ENCODE results near the gene TMEM255A. TPM values are rescaled to one million over a fixed set of nuclear protein-coding genes. Genes with fewer than 3 reads are reported as not detected.

Gene TMEM255A
- total RNA-seq, 2 experiments from 2014 or later: not detected

DNA sequence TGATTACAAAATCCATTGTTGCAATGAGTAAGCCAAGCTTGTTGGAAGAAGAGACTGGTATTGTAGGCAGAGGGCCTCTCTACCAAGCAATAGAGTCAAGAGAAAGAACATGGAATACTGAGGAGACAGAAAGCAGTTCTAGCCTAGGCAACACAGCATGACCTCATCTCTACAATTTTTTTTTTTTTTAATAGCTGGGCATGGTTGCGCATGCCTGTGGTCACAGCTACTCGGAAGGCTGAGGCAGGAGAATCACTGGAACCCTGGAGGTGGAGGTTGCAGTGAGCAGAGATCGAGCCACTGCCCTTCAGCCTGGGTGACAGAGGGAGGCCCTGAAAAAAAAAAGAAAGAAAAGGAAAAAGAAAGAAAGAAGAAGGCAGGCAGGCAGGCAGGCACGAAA lies 72.3 kb downstream of the TMEM255A start:
- no peaks in the 10 kb centered on the region for H4K20me1 ChIP-seq (ENCODE audit: insufficient read depth, low read length)
- H3K27ac ChIP-seq (ENCODE audit: low read depth, low read length, poor library complexity, severe bottlenecking): no peak overlapping the region
- no peak overlapping the region for H3K4me3 ChIP-seq (ENCODE audit: low read depth, low read length, poor library complexity, severe bottlenecking)
- BruUV-seq (replicated peaks): no TSS peak
- H3K9me3 ChIP-seq (ENCODE audit: low read length): no peaks in the 10 kb centered on the region
- TF ChIP-seq, protein P1, sequence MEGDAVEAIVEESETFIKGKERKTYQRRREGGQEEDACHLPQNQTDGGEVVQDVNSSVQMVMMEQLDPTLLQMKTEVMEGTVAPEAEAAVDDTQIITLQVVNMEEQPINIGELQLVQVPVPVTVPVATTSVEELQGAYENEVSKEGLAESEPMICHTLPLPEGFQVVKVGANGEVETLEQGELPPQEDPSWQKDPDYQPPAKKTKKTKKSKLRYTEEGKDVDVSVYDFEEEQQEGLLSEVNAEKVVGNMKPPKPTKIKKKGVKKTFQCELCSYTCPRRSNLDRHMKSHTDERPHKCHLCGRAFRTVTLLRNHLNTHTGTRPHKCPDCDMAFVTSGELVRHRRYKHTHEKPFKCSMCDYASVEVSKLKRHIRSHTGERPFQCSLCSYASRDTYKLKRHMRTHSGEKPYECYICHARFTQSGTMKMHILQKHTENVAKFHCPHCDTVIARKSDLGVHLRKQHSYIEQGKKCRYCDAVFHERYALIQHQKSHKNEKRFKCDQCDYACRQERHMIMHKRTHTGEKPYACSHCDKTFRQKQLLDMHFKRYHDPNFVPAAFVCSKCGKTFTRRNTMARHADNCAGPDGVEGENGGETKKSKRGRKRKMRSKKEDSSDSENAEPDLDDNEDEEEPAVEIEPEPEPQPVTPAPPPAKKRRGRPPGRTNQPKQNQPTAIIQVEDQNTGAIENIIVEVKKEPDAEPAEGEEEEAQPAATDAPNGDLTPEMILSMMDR (conservative IDR thresholded peaks at IDR 0.05; ENCODE audit: low read length): no peak
- peaks cover 11% of the 10 kb centered on the region for H3K4me1 ChIP-seq (ENCODE audit: insufficient read depth, low read length, poor library complexity, severe bottlenecking)
- ChIA-PET CTCF (ENCODE audit: unreplicated experiment) (no interaction called here), POLR2A (no interaction called here)
- H2AFZ ChIP-seq (ENCODE audit: low read length): no peak overlapping the region
- peaks cover 14% of the 10 kb centered on the region; the same call in 1 of the 2 replicates for H3K79me2 ChIP-seq (ENCODE audit: insufficient read depth, low read depth, low read length)
- no peak for DNase-seq (ENCODE audit: low spot score)
- intact Hi-C loops (cut with micrococcal nuclease; ENCODE audit: unreplicated experiment): no loop called here
- H3K4me2 ChIP-seq (ENCODE audit: low read length): no peak overlapping the region
- no peaks in the 10 kb centered on the region for H3K9me2 ChIP-seq (ENCODE audit: insufficient read depth, low read length)
- H3K36me3 ChIP-seq (ENCODE audit: insufficient read depth, low read length): peaks cover 5% of the 10 kb centered on the region; the same call in 1 of the 2 replicates

DNA sequence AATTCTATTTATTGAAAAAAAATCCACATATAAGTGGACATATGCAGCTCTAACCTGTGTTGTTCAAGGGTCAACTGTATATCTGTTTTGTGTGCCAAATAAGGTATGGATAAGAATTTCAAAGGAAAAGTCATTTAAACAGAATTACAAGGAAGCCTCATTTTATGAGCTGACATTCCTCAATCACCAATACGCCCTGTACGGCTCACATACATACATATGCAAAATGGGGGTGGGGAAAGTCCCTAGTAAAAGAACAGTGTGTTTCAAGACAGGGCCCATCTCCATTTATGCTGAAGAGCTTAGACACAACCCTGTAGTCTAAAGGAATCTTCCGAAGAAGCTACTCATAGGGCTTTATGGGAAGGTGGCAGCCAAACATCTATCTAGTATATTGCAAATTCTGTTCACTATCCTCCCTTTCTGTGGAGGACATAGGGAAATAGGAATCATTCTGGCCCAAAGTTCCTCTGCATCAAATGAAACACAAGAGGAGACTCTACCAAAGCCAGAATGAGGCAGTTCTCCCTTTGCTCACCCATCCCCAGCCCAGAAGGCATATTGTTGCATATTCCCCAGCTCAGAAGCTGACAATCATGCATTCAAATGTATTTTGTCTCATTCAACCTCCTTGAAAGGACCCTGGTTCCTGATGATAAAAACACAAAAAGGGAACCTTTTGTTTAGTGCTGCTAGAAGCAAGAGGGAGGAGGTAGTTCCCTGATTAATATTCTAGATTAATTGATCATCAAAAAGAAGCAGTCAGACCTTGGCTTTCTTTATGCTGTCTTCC lies 74.4 kb downstream of the TMEM255A start:
- no peak for TF ChIP-seq EZH2phosphoT487 (IDR thresholded peaks at IDR 0.05; ENCODE audit: borderline replicate concordance, low read depth, low read length)
- TF ChIP-seq, protein P1 (conservative IDR thresholded peaks at IDR 0.05; ENCODE audit: low read length): no peak
- Histone ChIP-seq H3K9me3 (ENCODE audit: low read length) (no peaks in the 10 kb centered on the region), H3K79me2 (ENCODE audit: insufficient read depth, low read depth, low read length) (no peaks in the 10 kb centered on the region), H3K4me2 (ENCODE audit: low read length) (no peak overlapping the region), H3K4me3 (ENCODE audit: low read depth, low read length, poor library complexity, severe bottlenecking) (no peak overlapping the region), H3K36me3 (ENCODE audit: insufficient read depth, low read length) (peaks cover 5% of the 10 kb centered on the region; the same call in 1 of the 2 replicates), H2AFZ (ENCODE audit: low read length) (no peak overlapping the region), H3K27ac (ENCODE audit: low read depth, low read length, poor library complexity, severe bottlenecking) (no peak overlapping the region), H4K20me1 (ENCODE audit: insufficient read depth, low read length) (no peaks in the 10 kb centered on the region), H3K9me2 (ENCODE audit: insufficient read depth, low read length) (no peaks in the 10 kb centered on the region), H3K4me1 (ENCODE audit: insufficient read depth, low read length, poor library complexity, severe bottlenecking) (no peaks in the 10 kb centered on the region)
- no peak for DNase-seq (ENCODE audit: low spot score)
- intact Hi-C loops (cut with micrococcal nuclease; ENCODE audit: unreplicated experiment): no loop called here
- ChIA-PET CTCF (ENCODE audit: unreplicated experiment) (no interaction called here), POLR2A (no interaction called here)
- BruUV-seq (replicated peaks): no TSS peak

DNA sequence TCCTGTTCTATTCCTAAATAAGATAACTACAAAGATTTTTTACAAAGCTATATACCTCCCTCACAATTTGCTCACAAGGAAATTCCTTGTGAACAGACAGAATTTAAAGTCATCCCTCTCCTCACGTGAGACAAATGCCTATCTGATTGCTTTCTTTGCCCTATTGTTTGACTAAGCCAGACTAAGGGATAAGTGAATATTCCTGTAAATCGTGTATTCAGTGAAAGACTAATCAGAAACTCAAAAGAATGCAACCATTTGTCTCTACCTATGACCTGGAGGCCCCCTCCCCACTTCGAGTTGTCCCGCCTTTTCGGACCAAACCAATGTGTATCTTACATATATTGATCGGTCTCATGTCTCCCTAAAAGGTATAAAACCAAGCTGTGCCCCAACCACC lies 76.0 kb downstream of the TMEM255A start:
- Histone ChIP-seq H2AFZ (ENCODE audit: low read length) (no peak overlapping the region), H3K4me2 (ENCODE audit: low read length) (no peak overlapping the region), H3K36me3 (ENCODE audit: insufficient read depth, low read length) (peaks cover 5% of the 10 kb centered on the region; the same call in 1 of the 2 replicates), H3K79me2 (ENCODE audit: insufficient read depth, low read depth, low read length) (no peaks in the 10 kb centered on the region), H3K27ac (ENCODE audit: low read depth, low read length, poor library complexity, severe bottlenecking) (no peak overlapping the region), H3K9me3 (ENCODE audit: low read length) (no peaks in the 10 kb centered on the region), H3K4me1 (ENCODE audit: insufficient read depth, low read length, poor library complexity, severe bottlenecking) (no peaks in the 10 kb centered on the region), H4K20me1 (ENCODE audit: insufficient read depth, low read length) (no peaks in the 10 kb centered on the region), H3K9me2 (ENCODE audit: insufficient read depth, low read length) (no peaks in the 10 kb centered on the region), H3K4me3 (ENCODE audit: low read depth, low read length, poor library complexity, severe bottlenecking) (no peak overlapping the region)
- no TSS peak for BruUV-seq (replicated peaks)
- TF ChIP-seq EZH2phosphoT487 (IDR thresholded peaks at IDR 0.05; ENCODE audit: borderline replicate concordance, low read depth, low read length): no peak
- ChIA-PET POLR2A (interaction anchor here (0.6 to 0.7 kb wide), 2 partner anchors 100 to 183 kb away, joined by 3 read pairs; no protein-coding TSS in a partner anchor), CTCF (ENCODE audit: unreplicated experiment) (no interaction called here)
- intact Hi-C loops (cut with micrococcal nuclease; ENCODE audit: unreplicated experiment): no loop called here
- DNase-seq (ENCODE audit: low spot score): no peak

All from OCI-LY7 (cell line).